Hindlimb muscle (tissue), 1 donor: Measurements from ENCODE around the gene PPARA. TPM values are rescaled to one million over a fixed set of nuclear protein-coding genes. Genes with fewer than 3 reads are reported as not detected.
"Not testable (repeated sequence)": the region's sequence is repeated elsewhere in the genome, so short reads cannot be mapped to it uniquely, and the experiment has no call there.

Experiments used
- DNase-seq: peaks from one replicate; pipeline ENCODE4 v3.0.0-alpha.2; 2013
- polyA plus RNA-seq: library from polyadenylated mRNA; unstranded; fragments of 120-200 nt; gene quantifications from one replicate; pipeline ENCODE4 v1.2.1, GENCODE V29; 2013; ENCODE audit not compliant: insufficient read length

PPARA gene
- polyA plus RNA-seq, 1 donor, result 24.5 TPM

DNA sequence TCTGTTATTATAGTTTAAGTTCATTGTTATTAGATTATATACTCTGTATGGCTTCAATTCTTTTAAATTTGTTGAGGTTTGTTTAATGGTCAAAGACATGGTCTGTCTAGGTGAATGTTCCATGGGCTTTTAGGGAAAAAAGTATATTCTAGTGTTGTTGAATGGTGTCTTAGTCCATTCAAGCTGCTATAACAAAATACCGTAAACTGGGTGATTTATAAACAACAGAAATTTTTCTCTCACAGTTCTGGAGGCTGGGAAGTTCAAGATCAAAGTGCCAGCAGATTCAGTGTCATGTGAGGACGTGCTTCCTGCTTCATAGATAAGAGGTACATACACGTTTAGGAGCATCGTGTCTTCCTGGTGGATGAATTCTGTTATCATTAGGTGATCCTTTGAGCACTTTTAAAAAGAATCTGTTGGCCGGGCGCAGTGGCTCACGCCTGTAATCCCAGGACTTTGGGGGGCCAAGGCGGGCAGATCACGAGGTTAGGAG is 26.2 kb downstream of the PPARA start:
- DNase-seq, result no peak

- DNase-seq, result no peak
These were observed 28.6 kb downstream of the PPARA start for GRCh38 chr22:46178755-46179505.

- DNase-seq, result no peak
These were observed 29.4 kb downstream of the PPARA start for GRCh38 chr22:46179748-46180147.

DNA sequence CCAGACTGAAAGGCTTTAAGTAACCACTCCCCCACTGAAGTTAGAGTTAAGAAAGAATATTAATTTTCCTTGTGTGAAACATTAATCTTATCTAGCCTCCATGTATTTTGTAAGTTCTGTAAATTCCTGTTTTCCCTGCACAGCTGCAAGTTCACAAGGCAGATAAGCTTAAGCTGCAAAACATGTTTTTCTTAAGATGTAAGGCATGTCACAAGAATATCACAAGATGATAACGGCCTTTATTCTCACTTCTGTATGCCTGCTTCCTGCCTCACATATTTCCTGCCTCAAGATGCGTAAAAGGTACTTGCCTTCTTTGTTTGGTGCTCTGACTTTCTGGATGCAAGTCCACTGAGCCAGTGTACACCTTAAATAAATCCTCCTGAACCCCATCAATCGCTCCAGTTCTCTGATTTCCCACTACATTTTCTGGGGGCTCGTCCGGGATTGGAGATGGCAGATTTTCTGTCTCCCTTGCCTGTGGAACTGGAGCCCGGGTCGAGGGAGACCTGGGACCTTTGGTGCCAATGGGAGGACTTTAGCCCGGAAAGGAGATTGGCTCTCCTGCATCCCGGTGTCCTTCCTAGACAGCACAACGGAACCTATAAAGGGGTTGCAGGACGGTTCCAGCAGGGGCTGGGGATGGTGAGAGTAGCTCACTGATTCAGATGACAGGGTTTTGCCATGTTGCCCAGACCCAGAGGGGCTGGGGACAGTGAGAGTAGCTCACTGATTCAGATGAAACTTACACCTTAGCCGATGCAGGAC is 30.2 kb downstream of the PPARA start:
- DNase-seq, result no peak

DNA sequence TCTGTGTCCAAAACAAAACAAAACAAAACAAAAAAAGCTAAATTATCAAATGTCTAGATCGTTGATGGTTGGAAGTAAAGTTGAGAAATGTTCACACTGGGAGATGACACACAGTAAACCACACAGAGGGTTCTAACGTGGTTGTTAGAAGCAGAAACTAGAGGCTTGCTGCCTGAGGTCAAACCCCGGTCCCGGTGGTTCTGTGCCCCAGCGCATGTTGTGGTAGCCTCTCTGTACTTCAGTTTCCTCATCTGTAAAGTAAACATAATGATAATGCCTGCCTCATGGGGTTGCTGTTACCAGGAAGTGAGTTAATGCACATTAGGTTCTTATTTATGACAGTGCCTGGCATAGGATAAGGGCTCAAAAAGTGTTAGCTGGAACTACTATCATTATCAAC is 33.4 kb downstream of the PPARA start:
- no peak for DNase-seq

DNA sequence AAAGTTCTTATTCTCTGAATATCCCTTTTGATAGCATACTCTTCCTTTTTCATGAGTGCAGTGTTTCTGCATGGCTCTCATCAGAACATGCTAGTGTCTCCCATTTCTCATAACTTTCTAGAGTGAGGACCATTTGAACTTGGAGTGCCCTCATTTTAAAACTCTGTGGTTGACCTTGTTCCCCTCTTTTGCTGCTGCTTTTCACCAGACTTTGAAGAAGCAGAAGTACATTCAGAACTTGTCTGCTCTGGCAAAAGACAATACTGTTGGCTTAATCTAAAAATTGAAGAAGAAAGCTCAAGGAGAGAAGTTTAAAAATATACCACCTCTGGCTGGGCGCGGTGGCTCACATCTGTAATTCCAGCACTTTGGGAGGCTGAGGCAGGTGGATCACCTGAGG is 35.0 kb downstream of the PPARA start:
- DNase-seq, result no peak

DNA sequence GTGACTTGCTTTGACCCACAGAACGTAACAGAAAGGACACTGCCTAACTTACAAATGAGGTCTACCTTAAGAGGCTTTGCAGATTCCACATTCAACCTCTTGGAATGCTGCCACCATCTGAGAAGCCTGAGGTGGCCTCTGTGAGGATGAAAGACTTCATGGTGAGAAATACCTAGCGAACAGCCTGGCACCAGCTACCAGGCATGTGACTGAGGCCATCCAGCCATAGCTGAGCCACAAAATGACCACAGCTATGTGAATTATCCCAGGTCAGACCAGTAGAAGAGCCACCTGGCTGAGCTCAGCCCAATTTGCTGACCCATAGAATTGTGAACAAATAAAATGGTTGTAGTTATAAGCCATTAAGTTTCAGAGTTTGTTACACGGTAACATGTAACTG is 37.5 kb downstream of the PPARA start:
- no peak for DNase-seq

GRCh38 chr22:46192210-46192993 is 42.1 kb downstream of the PPARA start:
- DNase-seq, result no peak

DNA sequence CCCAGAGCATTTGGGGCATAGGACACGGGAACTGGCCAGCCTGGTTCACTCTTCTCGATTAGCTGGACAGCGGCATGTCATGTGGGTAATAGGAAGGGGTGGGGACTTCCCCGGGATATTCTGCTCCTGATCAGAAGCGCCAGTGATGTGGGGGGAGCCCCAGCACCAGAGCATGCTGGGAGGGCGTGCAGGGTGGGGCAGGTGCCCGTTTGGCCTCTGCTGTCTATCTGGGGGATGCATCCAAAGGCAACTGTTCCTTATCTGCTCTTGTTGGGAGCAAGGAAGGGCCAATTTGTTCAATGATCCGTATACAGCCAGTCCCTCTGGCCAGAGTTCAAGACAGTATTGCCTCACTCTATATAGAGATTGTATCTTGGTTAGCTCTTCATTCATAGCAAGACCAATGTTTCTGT is 43.6 kb downstream of the PPARA start:
- no peak for DNase-seq

GRCh38 chr22:46195487-46196165 is 45.3 kb downstream of the PPARA start:
- no peak for DNase-seq

DNA sequence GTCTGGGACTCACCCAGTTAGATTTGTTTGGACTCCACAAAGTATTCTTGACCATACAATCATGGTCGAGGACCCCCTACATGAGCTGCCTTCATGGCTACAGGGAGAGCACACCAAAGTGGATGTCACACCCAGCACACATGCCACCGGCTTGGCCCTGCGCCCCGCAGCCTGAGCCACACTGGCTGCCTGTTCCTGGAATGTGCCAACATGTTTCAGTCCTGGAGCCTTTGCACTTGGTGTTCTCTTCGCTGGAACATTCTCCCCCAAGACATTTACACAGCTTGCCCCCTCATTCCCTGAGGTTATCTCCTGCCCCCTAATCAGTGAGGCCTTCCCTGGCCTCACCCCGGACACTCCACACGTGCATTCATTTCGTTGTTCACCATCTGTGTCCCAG is 46.0 kb downstream of the PPARA start:
- DNase-seq, result no peak

- DNase-seq, result no peak
These were observed 47.9 kb downstream of the PPARA start for GRCh38 chr22:46198274-46198673.

- not testable (repeated sequence) for DNase-seq
These were observed 48.5 kb downstream of the PPARA start for GRCh38 chr22:46198806-46199205.

DNA sequence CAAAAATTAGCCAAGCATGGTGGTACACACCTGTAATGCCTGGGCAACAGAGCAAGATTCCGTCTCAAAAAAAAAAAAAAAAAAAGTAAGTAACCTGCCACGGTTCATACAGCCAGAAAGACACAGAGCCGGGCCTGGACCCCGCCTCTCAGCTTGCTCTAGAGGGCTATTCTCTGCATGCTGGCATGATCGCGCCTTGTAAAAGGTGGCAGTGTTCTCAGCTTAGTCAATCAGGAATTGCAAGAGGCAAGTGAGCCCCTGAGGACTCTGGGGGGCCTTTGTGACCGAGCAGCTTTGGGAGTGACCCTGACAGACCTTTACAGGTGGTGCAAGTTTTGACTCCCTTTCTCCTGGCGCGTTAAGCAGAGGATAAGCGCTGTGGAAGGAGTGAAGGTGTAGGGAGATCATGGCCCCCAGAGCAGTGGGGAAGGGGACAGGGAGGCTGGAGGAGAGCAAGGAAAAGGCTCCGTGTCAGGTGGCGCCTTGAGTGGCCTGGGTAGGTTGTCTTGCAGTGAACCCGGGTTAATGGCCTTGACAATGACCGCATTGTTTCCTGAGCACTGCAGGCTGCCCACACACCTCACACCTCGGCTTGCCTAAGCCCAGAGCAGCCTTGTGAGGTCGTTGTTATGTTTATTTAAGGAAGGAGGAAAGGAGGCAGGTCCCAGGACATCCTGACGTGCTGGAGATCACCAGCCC is 50.9 kb downstream of the PPARA start:
- no peak for DNase-seq

DNA sequence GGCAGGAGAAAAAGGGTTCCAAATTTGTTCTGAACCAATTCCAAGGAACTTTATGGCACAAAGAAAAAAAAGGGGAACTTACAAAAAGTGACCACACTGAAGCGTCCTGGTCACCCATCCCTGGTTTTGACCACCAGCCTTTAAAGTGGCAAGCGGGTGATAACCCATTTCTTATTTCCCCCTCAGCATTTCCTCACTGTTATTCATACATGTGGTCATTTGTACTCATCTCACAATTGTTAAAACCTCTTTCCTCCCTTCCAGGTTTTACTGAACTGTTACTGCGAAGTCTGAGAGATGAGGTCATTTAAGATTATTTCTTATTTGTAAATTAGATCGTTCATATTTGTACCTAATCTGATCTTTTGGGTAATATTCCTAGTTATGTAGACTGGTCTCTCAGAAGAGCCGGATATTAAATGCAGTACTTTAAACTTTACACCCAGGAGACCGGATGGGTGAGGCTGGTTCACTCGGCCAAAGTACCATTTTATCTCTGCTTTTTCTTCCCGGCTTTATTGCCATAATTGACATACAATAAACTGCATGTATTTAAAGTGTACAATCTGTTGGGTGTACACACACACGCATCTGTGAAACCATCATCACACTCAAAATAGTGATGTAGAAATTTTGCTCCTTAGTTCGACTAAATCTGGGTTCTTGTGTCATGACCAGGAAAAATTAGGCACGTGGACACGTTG is 52.7 kb downstream of the PPARA start:
- DNase-seq, result no peak

GRCh38 chr22:46203601-46203980 is 53.3 kb downstream of the PPARA start:
- DNase-seq, result no peak

DNA sequence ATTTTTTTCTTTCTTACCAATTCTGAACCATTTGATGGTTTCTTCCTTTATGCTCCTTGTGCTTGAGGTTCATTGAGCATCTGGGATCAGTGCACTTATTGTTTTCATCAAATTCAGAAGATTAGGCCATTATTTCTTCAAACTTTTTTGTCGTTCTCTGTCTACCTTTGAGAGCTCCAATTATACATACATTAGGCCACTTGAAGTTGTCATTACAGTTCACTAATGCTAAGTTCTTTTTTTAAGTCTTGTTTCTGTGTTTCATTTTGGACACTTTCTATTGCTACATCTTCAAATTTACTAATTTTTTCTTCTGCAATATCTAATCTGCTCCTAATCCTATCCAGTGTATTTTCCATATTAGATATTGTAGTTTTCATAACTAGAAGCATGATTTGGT is 58.9 kb downstream of the PPARA start:
- DNase-seq, result no peak

DNA sequence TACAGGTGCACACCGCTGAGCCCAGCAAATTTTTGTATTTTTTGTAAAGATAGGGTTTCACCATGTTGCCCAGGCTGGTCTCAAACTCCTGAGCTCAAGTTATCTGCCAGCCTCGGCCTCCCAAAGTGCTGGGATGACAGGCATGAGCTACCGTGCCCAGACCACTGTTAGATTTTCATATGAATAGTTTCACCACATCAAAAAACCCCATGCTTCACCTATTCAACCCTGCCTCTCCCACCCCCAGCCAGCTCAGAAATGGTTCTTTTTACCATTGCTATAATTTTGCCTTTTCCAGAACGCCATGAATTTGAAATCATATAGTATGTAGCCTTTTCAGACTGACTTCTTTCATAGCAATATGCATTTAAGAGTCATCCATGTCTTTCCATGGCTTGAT is 61.9 kb downstream of the PPARA start:
- no peak for DNase-seq

- no peak for DNase-seq
These were observed 62.7 kb downstream of the PPARA start for GRCh38 chr22:46213052-46213451.

GRCh38 chr22:46214149-46214548 is 63.8 kb downstream of the PPARA start:
- no peak for DNase-seq

GRCh38 chr22:46214616-46215015 is 64.3 kb downstream of the PPARA start:
- DNase-seq, result no peak
